T follicular helper cell (primary cell): ENCODE results near the gene CFAP97.
"Not testable (repeated sequence)": the region's sequence is repeated elsewhere in the genome, so short reads cannot be mapped to it uniquely, and the experiment has no call there.

Experiments used
- DNase-seq: peaks from one replicate; pipeline ENCODE4 v3.0.0-alpha.2; 2020; ENCODE audit warnings: low read depth

The CFAP97 gene

DNA sequence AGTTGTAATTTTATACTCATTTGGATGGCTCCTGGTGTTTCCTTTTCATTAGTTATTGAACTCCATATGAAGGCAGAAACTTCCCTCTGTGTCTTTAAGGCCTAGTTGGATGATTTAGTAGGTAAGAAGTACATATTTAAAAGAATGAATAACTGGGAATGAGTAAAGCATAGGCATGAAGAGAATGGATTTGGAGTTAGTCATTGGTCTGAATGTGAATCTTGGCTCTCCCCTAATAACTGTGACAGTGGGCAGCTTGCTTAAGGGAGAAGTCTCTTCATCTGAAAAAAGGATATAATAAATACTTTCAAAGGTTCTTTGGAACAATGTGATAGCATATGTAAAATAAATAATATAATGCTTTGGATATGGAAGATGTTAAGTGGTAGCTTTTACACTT, 18.8 kb upstream of the CFAP97 start:
- DNase-seq = no peak

GRCh38 chr4:185221912-185222311, 18.1 kb upstream of the CFAP97 start:
- DNase-seq = no peak

- DNase-seq = no peak
Measured at GRCh38 chr4:185221491-185221890, 17.7 kb upstream of the CFAP97 start.

DNA sequence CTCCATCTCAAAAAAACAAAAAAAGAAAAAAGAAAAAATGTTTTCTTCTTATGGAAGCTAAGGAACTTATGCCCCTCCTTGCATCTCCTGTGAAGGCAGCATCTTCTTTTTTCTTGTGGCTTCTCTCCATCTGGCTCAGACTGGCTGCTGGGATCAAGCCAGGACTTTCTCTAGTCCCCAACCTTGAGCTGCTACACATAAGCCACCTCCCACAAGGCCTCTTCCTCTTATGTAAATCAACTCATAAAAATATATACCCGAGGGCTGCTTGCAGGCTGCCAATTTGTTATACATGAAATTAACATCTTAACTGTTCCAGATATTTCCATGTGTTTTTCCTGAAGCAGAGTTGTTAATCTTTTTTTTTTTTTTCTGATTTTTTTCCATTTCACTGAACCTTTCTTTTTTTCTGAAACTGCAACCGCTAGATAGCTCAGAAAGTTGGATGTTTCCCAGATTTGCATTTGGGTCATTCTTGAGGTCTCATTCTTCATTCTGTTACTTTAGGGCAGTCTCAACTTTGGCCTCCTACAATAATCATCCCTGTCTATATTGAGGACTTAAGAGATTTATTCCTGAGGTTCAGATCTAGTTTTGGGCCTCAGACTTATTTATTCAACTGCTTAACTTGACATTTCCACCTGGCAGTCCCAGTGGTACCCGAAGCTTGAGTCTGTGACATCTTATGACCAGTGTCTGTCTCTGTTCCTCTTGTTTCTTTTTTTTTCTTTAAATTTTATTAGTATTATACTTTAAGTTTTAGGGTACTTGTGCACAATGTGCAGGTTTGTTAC, 15.9 kb upstream of the CFAP97 start:
- no peak for DNase-seq

- no peak for DNase-seq
Measured at GRCh38 chr4:185218312-185218711, 14.5 kb upstream of the CFAP97 start.

- DNase-seq = no peak
Measured at GRCh38 chr4:185217408-185217975, 13.7 kb upstream of the CFAP97 start.

DNA sequence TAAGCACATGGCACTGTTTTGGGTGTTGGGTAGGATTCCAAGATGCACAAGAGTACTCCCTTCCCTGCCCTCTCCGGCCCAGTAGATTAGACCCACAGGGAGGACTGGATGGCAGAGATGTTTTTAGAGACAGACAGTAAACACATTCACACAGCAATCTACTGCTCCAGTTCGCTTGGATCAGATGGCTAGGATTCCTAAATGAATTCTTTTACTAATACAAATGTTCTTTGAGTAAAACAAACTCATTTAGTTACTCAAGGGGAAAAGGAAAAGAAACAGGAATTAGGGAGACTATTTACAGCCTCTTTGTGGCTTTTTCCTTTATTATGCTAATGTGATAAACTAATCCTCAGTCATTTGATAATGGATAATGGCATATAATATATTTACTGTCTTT, 11.5 kb upstream of the CFAP97 start:
- no peak for DNase-seq

DNA sequence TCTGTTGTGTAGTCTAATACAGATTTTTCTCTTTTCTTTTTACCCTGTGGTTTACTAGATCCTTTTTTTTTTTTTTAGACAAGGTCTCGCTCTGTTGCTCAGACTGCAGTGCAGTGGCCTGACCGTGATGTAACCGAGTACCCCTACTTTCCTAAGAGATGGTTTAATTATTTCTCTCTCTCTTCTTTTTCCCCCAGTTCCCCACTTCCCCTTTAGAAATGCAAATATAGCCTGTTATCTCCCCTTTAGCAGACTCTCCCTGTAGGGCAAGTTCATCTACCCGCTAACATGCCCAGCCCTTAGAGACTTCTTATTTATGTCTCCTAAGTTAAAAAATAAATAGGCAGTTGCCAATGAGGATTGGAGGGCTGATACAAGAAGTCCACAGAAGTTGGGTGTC, 10.1 kb upstream of the CFAP97 start:
- no peak for DNase-seq

DNA sequence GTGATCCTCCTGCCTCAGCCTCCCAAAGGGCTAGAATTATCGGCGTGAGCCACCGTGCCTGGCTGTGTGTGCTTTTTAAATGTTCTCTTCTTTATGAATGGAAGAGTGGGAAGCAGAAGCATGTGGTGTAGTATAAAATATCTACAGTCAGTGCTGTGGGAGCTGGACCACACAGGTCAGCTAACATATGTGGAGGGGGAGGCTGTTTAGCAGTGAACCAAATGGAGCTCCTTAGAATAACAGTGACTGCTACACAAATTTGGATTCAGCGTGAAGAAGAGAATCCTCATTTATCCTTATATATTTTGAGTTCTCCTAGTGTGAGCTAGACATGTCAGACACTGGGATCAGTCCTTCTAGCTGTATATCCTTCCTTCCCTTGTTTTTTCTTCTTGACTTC, 8.8 kb upstream of the CFAP97 start:
- DNase-seq = no peak

GRCh38 chr4:185211641-185212040, 7.8 kb upstream of the CFAP97 start:
- DNase-seq = no peak

DNA sequence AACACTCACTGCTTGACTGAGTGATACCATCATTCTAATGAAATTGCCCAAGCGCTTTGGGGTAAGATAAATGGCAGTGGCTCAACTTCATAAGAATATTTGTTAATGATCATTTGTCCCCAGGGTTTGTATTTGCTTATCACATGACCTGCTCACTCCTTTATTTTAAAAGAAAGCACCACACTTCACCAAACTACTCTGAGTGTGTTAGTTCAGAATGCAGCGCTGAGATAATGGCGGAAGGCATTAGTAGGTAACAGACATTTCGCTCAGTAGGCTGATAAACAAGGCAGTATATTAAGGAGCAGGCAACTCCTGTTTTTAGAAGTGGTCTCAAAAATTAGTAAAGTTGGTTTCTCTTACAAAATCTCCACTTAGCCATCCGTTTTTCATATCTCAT, 7.2 kb upstream of the CFAP97 start:
- DNase-seq = no peak

- peak; percentile 20 for DNase-seq
Measured at GRCh38 chr4:185210102-185210981, 6.5 kb upstream of the CFAP97 start.

GRCh38 chr4:185209852-185210101, 6.0 kb upstream of the CFAP97 start:
- DNase-seq = not testable (repeated sequence)

- peak; percentile 77 for DNase-seq
Measured at GRCh38 chr4:185209031-185209851, 5.4 kb upstream of the CFAP97 start, which contains the start of gene SNX25. TSS of gene SNX25 (plus strand) at chr4:185209598. CDS start at chr4:185209827, 229 bp downstream.

DNA sequence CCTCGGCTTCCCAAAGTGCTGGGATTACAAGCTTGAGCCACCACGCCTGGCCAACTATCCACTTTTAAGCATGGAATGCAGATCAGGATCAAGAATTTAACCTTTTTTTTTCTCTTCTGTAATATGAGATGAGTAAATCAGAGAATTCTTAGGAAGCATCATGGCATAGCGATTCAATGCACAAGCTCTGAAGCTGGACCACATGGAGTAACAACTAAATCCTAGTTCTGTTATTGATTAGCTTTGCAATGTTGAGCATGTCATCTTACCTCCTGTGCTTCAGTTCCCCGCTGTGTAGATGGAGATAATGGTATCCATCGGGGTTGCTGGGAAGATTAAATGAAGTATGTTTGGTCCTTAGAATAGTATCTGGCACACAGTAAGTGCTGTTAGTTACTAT, 3.7 kb upstream of the CFAP97 start:
- DNase-seq = no peak

DNA sequence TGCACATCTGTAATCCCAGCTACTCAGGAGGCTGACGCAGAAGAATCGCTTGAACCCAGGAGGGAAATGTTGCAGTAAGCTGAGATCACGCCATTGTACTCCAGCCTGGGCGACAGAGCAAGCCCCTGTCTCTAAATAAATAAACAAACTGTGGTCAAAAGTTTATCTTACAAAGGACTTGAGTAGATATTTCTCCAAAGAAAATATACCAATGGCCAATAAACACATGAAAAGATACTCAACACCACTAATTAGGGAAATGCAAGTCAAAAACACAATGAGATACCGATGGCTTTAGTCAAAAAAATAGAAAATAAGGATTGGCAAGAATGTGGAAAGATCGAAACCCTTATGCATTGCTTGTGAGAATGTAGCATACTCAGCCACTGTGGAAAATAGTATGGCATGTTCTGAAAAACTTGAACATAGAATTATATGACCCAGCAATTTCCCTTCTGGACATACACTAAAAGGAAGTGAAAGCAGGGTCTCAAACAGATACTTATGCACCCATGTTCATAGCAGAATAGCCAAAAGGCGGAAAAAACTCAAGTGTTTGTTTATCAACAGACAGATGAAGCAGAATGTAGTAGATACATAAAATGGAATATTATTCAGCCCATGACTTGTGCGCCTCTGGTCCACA, 2.0 kb upstream of the CFAP97 start:
- no peak for DNase-seq

- DNase-seq = not testable (repeated sequence)
Measured at GRCh38 chr4:185205073-185205472, 1.3 kb upstream of the CFAP97 start.

GRCh38 chr4:185204238-185204910, 574 bp upstream of the CFAP97 start:
- no peak for DNase-seq

- DNase-seq = no peak
Measured at GRCh38 chr4:185202984-185203485, 765 bp downstream of the CFAP97 start.
